Hepatocyte (in vitro differentiated cells): ENCODE results near the gene TCF4. TPM values are rescaled to one million over a fixed set of nuclear protein-coding genes. Genes with fewer than 3 reads are reported as not detected.

Experiments used
- DNase-seq: peaks from one replicate; pipeline ENCODE4 v3.0.0-alpha.2; 2016; ENCODE audit warnings: low spot score
- H2AFZ ChIP-seq: fragments of 200-600 bp; sonication (generic); 2 replicates; pipeline ENCODE4 v1.6.0; 2016; ENCODE audit warnings: antibody characterized with exemption, mild to moderate bottlenecking
- H3K27ac ChIP-seq: fragments of 200-600 bp; sonication (generic); 2 replicates; pipeline ENCODE4 v1.5.1; 2016; ENCODE audit warnings: mild to moderate bottlenecking
- H3K27me3 ChIP-seq: fragments of 200-600 bp; sonication (generic); 2 replicates; pipeline ENCODE4 v1.6.1; 2016
- H3K36me3 ChIP-seq: fragments of 200-600 bp; sonication (generic); replicated peaks from 2 replicates; pipeline ENCODE4 v1.5.1; 2016; ENCODE audit warnings: low read depth; ENCODE audit not compliant: insufficient read depth
- H3K4me1 ChIP-seq: fragments of 200-600 bp; sonication (generic); 2 replicates; pipeline ENCODE4 v1.5.1; 2016; ENCODE audit warnings: mild to moderate bottlenecking, moderate library complexity; ENCODE audit not compliant: insufficient read depth
- H3K4me2 ChIP-seq: fragments of 200-600 bp; sonication (generic); 2 replicates; pipeline ENCODE4 v1.6.0; 2016
- H3K4me3 ChIP-seq: fragments of 200-600 bp; sonication (generic); 2 replicates; pipeline ENCODE4 v1.5.1; 2016; ENCODE audit warnings: mild to moderate bottlenecking
- H3K79me2 ChIP-seq: fragments of 200-600 bp; sonication (generic); 2 replicates; pipeline ENCODE4 v1.6.0; 2017; ENCODE audit warnings: mild to moderate bottlenecking
- H3K9me2 ChIP-seq: fragments of 200-600 bp; sonication (generic); replicated peaks from 2 replicates; pipeline ENCODE4 v1.6.0; 2017; ENCODE audit warnings: mild to moderate bottlenecking; ENCODE audit not compliant: insufficient read depth
- H3K9me3 ChIP-seq: fragments of 200-600 bp; sonication (generic); 2 replicates; pipeline ENCODE4 v1.5.1; 2016; ENCODE audit warnings: low read depth, mild to moderate bottlenecking
- H4K20me1 ChIP-seq: fragments of 200-600 bp; sonication (generic); 2 replicates; pipeline ENCODE4 v1.6.0; 2016; ENCODE audit warnings: mild to moderate bottlenecking; ENCODE audit not compliant: insufficient read depth, poor library complexity, severe bottlenecking
- EZH2 ChIP-seq: fragments of 200-600 bp; sonication (generic); IDR thresholded peaks from 2 replicates; pipeline ENCODE4 v1.6.1; 2016; ENCODE audit warnings: antibody characterized with exemption, mild to moderate bottlenecking, borderline replicate concordance
- EZH2phosphoT487 ChIP-seq: fragments of 200-600 bp; sonication (generic); IDR thresholded peaks from one replicate; pipeline ENCODE4 v1.6.1; 2018; ENCODE audit warnings: antibody characterized with exemption, mild to moderate bottlenecking, low read depth, moderate library complexity; ENCODE audit not compliant: unreplicated experiment, severe bottlenecking
- WGBS: methylation state at CpG from one replicate; pipeline ENCODE4 v1.1.6; 2016; ENCODE audit warnings: low lambda C conversion rate; ENCODE audit errors: missing lambda C conversion rate; 5-methylcytosine and 5-hydroxymethylcytosine counted together
- polyA plus RNA-seq: library from polyadenylated mRNA; unstranded; fragments of >200 nt; fragmentation: Nextera tagmentation; extraction: Ambion mirVana; gene quantifications from 2 replicates; pipeline ENCODE4 v1.2.1, GENCODE V29; 2016
- total RNA-seq: library from RNA; depleted of rRNA; stranded (reverse); fragments of >200 nt; gene quantifications from 2 replicates; pipeline ENCODE4 v1.2.3, GENCODE V29; 2014
- TF ChIP-seq, protein P1 (sequence below): fragments of 200-600 bp; sonication (generic); IDR thresholded peaks from 2 replicates; pipeline ENCODE4 v1.5.1; 2016; ENCODE audit warnings: antibody characterized with exemption, mild to moderate bottlenecking; ENCODE audit not compliant: poor library complexity

Gene TCF4
- total and polyA plus RNA-seq, 2 experiments from 2014 or later = 40.5 to 65.2 TPM

DNA sequence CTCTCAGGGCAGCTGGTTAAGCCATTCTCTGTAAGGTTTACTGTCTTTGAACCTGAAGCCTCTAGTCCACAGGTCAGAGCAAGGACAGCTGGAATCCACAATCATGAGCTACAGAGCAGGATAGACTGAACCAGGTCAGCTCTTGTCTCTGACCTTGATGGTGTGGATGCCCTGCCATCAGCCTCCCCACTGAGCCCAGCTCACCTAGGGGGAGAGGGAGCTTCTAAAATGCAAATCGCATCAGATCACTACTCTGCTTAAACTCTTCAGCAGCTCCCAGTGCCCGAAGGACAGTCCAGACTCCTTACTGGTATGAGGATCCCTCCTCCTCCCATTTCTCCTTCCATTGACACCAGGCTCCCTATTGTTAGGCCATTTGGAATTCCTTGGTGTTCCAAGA, 373.5 kb downstream of the TCF4 start:
- no peaks in the 10 kb centered on the region for H3K36me3 ChIP-seq
- H3K79me2 ChIP-seq = no peaks in the 10 kb centered on the region
- no peak overlapping the region for H3K4me2 ChIP-seq
- no peak for TF ChIP-seq EZH2
- no peak for TF ChIP-seq EZH2phosphoT487
- TF ChIP-seq, protein P1, sequence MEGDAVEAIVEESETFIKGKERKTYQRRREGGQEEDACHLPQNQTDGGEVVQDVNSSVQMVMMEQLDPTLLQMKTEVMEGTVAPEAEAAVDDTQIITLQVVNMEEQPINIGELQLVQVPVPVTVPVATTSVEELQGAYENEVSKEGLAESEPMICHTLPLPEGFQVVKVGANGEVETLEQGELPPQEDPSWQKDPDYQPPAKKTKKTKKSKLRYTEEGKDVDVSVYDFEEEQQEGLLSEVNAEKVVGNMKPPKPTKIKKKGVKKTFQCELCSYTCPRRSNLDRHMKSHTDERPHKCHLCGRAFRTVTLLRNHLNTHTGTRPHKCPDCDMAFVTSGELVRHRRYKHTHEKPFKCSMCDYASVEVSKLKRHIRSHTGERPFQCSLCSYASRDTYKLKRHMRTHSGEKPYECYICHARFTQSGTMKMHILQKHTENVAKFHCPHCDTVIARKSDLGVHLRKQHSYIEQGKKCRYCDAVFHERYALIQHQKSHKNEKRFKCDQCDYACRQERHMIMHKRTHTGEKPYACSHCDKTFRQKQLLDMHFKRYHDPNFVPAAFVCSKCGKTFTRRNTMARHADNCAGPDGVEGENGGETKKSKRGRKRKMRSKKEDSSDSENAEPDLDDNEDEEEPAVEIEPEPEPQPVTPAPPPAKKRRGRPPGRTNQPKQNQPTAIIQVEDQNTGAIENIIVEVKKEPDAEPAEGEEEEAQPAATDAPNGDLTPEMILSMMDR = no peak
- 67% methylated on average over 2 of the region's 2 CpGs for WGBS
- DNase-seq = no peak
- H3K4me1 ChIP-seq = no peaks in the 10 kb centered on the region
- H2AFZ ChIP-seq = no peak overlapping the region
- no peaks in the 10 kb centered on the region for H3K9me3 ChIP-seq
- no peaks in the 10 kb centered on the region for H3K27me3 ChIP-seq
- H4K20me1 ChIP-seq = no peaks in the 10 kb centered on the region
- no peak overlapping the region for H3K4me3 ChIP-seq
- H3K27ac ChIP-seq = no peak overlapping the region
- no peaks in the 10 kb centered on the region for H3K9me2 ChIP-seq

DNA sequence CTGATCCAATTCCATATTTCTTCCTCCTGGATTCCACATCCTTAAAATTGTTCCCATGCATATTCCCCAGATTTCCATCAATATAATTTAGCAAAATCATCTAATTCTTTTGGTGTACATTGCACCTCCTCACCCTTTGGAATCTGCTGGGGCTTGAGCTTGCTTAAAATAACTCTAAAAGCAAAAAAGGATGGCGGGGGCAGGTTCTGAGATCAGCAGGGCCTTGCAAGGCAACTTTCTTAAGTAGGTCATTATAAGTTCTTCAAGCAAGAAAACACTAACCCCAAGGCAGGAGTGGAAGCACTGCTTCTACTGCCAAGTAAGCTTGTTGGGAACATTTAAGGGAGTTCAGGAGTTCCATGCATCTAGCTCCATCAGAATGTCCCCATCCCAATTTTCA, 374.4 kb downstream of the TCF4 start:
- H3K27ac ChIP-seq = no peak overlapping the region
- no peak for DNase-seq
- no peak overlapping the region for H2AFZ ChIP-seq
- H3K4me2 ChIP-seq = no peak overlapping the region
- no peak overlapping the region for H3K4me3 ChIP-seq
- 96% methylated on average over 1 of the region's 1 CpG for WGBS
- H3K79me2 ChIP-seq = no peaks in the 10 kb centered on the region
- no peaks in the 10 kb centered on the region for H3K27me3 ChIP-seq
- TF ChIP-seq EZH2phosphoT487 = no peak
- no peak for TF ChIP-seq EZH2
- TF ChIP-seq, protein P1 = no peak
- H3K9me2 ChIP-seq = no peaks in the 10 kb centered on the region
- H3K36me3 ChIP-seq = no peaks in the 10 kb centered on the region
- H4K20me1 ChIP-seq = no peaks in the 10 kb centered on the region
- no peaks in the 10 kb centered on the region for H3K4me1 ChIP-seq
- H3K9me3 ChIP-seq = no peaks in the 10 kb centered on the region

DNA sequence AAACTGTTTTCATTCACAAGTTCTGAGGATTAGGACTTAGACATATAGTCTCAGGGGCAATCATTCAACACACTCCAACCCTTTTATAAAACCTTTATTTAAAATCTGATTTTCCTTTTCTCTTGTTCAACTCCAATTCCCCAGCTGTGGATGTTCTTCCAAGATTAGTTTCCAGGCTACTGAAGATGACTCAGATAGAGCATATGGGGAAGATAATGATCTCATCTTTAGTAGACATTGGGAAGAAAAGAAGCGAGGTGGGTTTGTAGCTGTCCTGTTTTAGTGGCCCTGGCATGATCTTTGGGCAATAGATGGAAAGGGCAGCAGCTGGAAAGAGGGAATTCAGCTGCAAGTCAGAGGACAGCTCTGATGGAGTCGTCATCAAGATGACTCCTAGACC, 381.1 kb downstream of the TCF4 start:
- Histone ChIP-seq H3K27ac (no peak overlapping the region), H3K9me3 (no peaks in the 10 kb centered on the region), H3K36me3 (no peaks in the 10 kb centered on the region), H3K4me2 (no peak overlapping the region), H3K27me3 (no peaks in the 10 kb centered on the region), H3K4me1 (no peaks in the 10 kb centered on the region), H3K9me2 (no peaks in the 10 kb centered on the region), H4K20me1 (no peaks in the 10 kb centered on the region), H2AFZ (no peak overlapping the region), H3K79me2 (no peaks in the 10 kb centered on the region), H3K4me3 (no peak overlapping the region)
- no peak for TF ChIP-seq EZH2phosphoT487
- no peak for DNase-seq
- WGBS = 73% methylated on average over 2 of the region's 2 CpGs

DNA sequence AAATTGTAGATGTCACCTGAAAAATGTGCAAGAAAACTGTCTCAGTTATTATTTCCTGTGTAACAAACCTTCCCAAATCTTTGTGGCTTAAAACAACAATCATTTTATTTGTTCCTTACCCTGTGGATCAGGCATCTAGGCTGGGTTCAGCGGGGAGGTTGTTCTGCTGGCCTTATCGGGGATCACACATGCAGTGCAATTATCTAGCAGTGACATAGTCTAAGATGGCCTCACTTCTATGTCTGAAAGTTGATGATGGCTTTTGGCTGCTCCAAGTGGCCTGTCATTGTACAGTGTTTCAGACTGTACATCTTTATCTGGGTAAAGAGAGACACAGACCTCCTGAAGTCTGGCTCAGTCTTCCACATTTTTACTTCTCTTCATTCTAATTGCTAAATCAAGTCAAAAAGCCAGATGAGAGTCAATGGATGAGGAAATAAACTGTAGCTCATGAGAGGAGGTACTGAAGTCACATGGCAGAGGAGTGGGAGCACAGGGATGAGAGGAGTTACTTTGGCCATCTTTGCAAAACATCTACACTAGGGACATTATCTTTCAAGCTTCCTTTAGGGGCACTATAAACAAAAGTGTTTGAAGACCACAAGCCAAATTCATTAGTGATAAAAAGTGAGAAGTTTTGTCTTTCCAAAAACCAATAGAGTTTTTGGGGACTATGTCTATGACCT, 385.6 kb downstream of the TCF4 start:
- Histone ChIP-seq H3K79me2 (no peaks in the 10 kb centered on the region), H2AFZ (no peak overlapping the region), H3K27ac (no peak overlapping the region), H3K27me3 (no peaks in the 10 kb centered on the region), H3K4me1 (no peaks in the 10 kb centered on the region), H3K4me3 (no peak overlapping the region), H3K4me2 (no peak overlapping the region), H4K20me1 (no peaks in the 10 kb centered on the region), H3K9me3 (no peaks in the 10 kb centered on the region), H3K9me2 (no peaks in the 10 kb centered on the region), H3K36me3 (no peaks in the 10 kb centered on the region)
- TF ChIP-seq, protein P1 = no peak
- no peak for TF ChIP-seq EZH2phosphoT487
- TF ChIP-seq EZH2 = no peak
- no peak for DNase-seq
- 87% methylated on average over 2 of the region's 2 CpGs for WGBS
